ENCODE data around the gene H2BK1.

H2BK1 gene

DNA sequence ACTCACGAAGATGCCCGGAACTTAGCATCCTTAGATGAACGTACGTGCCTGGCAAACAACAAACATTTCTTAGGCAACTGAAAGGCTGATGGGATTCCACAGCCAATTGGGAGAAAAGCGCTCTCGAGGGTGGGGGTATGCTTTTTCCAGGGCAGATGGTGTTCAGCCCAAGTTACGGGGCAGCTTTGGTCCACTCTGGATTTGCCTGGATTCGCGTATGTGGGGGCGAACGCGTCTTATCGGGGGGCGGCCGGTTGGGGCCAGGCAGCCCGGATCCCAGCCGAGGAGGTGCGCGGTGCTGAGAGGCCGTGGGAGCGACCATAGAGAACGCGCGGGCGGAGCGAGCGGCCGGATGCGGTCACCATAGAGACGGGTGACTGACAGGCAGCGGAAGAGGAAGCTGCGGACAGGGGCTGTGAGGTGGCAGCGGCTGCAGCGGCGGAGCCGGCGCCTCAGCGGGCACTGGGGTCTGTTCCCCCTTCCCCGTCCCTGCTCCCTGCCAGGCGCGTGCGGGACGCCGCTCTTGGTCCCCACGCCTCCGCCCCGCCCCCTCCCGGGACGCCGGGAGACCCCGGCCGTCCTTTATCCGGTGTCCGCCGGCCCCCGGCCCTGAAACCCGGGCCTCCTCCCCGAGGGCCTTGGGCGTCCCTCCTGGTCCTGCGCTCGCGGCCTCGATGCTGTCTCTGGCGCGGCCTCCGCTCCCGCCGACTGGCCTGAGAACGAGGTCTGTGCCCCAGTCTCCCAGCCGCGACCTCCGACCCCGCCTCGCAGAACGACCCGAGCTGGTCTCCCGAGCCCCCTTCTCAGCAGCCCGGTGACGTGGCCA is 22.0 kb upstream of the H2BK1 start, which contains the start of gene CHPF2:
Gene CHPF2, plus strand, starts transcription at position 393 of the 826 bp plus-strand sequence. CDS start 1,529 bp downstream, outside the sequence.
- peak; percentile 80 for DNase-seq (ENCODE audit: low read depth)
- TF ChIP-seq CTCF (conservative IDR thresholded peaks at IDR 0.05; ENCODE audit: control insufficient read depth, insufficient read depth, low read depth, low read length), result no peak
- H3K4me3 ChIP-seq (ENCODE audit: control insufficient read depth, low read depth, low read length), result peak within 1 kb of the TSS; percentile 92

DNA sequence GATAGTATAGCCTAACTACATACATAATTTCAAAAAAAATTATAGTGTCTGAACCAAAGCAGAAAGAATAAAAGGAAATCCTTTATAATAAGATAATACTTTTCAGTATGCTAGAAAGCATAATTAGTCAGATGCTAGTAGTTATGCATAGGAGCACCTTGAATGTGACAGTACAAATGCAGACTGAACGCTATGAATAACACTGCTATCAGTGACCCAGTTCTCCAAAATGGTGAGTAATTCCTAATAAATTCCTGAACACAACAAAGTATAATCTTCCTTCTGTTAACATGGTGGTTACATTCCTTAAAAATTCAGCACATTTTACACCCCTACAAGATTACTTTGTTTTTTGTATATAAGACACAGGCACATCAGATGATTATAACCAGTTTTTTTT is 20.8 kb upstream of the H2BK1 start:
- TF ChIP-seq CTCF (conservative IDR thresholded peaks at IDR 0.05; ENCODE audit: control insufficient read depth, insufficient read depth, low read depth, low read length), result no peak
- no peak overlapping the region for H3K4me3 ChIP-seq (ENCODE audit: control insufficient read depth, low read depth, low read length)
- no peak for DNase-seq (ENCODE audit: low read depth)

DNA sequence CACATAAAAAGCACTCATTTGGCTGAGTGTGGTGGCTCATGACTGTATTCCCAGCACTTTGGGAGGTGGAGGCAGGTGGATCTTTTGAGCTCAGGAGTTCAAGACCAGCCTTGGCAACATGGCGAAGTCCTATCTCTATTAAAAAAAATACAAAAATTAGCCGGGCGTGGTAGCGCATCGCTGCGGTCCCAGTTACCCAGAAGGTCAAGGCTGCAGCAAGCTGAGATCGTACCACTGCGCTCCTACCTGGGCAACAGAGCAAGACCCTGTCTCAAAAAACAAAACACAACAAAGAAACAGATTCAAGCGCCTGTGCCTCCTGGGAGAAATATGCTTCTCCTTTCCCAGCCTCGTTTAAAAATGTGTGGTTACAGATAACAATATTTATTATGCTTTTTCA is 19.0 kb upstream of the H2BK1 start:
- TF ChIP-seq CTCF (conservative IDR thresholded peaks at IDR 0.05; ENCODE audit: control insufficient read depth, insufficient read depth, low read depth, low read length), result no peak
- no peak for DNase-seq (ENCODE audit: low read depth)
- H3K4me3 ChIP-seq (ENCODE audit: control insufficient read depth, low read depth, low read length), result no peak overlapping the region

DNA sequence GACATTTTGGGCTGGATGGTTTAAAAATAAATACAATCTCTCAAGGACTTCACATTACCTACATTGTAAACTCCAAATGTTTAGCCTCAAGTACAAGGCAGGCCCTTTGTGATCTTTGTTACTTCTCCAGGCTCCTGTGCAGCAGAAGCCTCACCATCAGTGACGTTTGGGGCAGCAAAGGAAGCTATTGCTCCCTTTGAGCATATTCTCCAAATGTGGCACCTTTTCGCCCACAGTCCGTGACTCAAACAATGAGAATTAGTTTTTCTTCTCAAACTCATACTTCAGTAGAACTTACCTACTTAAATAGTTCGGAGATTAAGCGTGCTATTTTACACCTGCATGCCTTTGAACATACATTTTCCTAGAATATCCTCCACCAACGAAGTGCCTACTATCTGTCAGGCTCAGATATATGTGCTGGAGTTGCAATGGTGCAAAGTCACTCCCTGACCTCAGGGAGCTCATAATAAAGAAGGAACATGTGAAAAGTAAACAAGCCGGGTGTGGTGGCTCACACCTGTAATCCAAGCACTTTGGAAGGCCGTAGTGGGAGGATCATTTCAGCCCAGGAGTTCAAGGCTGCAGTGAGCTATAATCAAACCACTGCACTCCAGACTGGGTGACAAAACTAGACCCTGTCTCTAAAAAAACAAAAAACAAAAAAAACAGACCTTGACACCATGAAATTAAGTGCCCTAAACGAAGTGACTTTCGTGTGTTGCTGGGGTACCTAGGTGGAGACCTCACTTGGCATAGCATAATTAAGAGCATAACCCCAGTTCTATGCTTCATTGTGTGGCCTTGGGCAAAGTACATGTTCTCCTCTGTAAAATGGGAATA is 18.0 kb upstream of the H2BK1 start:
- DNase-seq (ENCODE audit: low read depth), result no peak
- H3K4me3 ChIP-seq (ENCODE audit: control insufficient read depth, low read depth, low read length), result peak overlapping the region; percentile 93
- TF ChIP-seq CTCF (conservative IDR thresholded peaks at IDR 0.05; ENCODE audit: control insufficient read depth, insufficient read depth, low read depth, low read length), result no peak

DNA sequence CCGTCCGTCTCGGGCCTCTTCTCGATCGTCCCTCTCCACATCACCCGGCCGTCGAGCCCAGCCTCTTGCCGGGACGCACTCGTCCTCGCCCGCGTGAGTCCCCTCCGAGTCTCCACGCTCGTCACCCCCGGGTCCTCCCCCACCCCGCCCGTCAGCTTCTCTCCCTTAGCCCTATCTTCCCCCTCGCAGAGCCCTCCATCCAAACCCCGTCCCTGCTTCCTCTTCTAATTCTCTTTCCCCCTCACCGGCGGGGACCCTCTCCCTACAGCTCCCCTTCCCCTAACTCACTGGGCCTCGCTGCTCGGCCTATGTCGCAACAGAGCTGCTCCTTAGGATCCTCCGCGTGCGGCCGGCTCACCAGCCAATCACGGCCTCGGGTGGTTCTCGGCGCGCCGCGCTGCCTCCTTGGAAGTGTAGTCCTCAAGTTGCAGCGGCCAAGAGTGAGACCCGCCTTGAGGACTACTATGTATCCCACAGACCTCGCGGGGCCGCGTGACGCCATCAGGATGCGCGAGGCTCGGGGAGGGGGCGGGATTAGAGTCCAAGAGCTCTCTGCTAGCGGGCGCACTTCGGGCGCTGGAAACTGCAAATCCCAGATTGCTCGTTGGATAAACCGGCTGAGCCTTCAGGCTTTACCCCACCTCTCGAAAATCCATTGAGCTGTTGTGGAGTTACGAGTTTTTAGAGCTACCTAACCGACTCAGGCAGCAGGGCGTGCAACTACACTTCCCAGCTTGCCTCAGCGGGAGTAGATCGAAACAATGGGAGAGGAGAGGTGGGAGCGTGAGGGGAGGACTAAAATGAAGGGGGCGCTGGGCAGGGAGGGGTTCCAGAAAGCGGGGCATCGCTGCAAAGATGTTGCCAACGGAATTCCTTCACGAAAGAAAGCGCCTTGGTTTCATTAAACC is 16.8 kb upstream of the H2BK1 start, which contains the start of gene ABCF2:
Gene ABCF2, minus strand, starts transcription at position 331 of the 908 bp plus-strand sequence. CDS start 747 bp downstream, outside the sequence.
- TF ChIP-seq CTCF (conservative IDR thresholded peaks at IDR 0.05; ENCODE audit: control insufficient read depth, insufficient read depth, low read depth, low read length), result no peak

GRCh38 chr7:151226560-151226874 is 16.2 kb upstream of the H2BK1 start:
- peak overlapping the region; percentile 93 for H3K4me3 ChIP-seq (ENCODE audit: control insufficient read depth, low read depth, low read length)
- no peak for DNase-seq (ENCODE audit: low read depth)
- TF ChIP-seq CTCF (conservative IDR thresholded peaks at IDR 0.05; ENCODE audit: control insufficient read depth, insufficient read depth, low read depth, low read length), result no peak

More for the DNA sequence above, 16.8 kb upstream of the H2BK1 start, which contains the start of gene ABCF2:
- peak; percentile 99 for DNase-seq (ENCODE audit: low read depth)
- H3K4me3 ChIP-seq (ENCODE audit: control insufficient read depth, low read depth, low read length), result peak within 1 kb of the TSS; percentile 93

Data from fibroblast of mammary gland (primary cell).